ENCODE data around the gene MNT.

GRCh38 chr17:2403044-2403443 is 2.2 kb upstream of the MNT start:
- TF ChIP-seq JUND (IDR thresholded peaks at IDR 0.05) (no peak), RAD21 (IDR thresholded peaks at IDR 0.05) (no peak), FOXA1 (IDR thresholded peaks at IDR 0.05) (no peak), ATF3 (IDR thresholded peaks at IDR 0.05) (no peak), TAF1 (conservative IDR thresholded peaks at IDR 0.05) (no peak), RXRA (IDR thresholded peaks at IDR 0.05) (no peak), GABPA (IDR thresholded peaks at IDR 0.05 in 1 of 2, conservative IDR thresholded peaks at IDR 0.05 in 1 of 2) (no peak), SP1 (IDR thresholded peaks at IDR 0.05) (no peak), EGR1 (IDR thresholded peaks at IDR 0.05; ENCODE audit: low read depth in 2 of 2) (no peak), MAX (IDR thresholded peaks at IDR 0.05) (no peak)
- TF ChIP-seq, protein P1, sequence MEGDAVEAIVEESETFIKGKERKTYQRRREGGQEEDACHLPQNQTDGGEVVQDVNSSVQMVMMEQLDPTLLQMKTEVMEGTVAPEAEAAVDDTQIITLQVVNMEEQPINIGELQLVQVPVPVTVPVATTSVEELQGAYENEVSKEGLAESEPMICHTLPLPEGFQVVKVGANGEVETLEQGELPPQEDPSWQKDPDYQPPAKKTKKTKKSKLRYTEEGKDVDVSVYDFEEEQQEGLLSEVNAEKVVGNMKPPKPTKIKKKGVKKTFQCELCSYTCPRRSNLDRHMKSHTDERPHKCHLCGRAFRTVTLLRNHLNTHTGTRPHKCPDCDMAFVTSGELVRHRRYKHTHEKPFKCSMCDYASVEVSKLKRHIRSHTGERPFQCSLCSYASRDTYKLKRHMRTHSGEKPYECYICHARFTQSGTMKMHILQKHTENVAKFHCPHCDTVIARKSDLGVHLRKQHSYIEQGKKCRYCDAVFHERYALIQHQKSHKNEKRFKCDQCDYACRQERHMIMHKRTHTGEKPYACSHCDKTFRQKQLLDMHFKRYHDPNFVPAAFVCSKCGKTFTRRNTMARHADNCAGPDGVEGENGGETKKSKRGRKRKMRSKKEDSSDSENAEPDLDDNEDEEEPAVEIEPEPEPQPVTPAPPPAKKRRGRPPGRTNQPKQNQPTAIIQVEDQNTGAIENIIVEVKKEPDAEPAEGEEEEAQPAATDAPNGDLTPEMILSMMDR (IDR thresholded peaks at IDR 0.05; ENCODE audit: low read depth, low read length, missing input control), result no peak
- TF ChIP-seq, protein P2, sequence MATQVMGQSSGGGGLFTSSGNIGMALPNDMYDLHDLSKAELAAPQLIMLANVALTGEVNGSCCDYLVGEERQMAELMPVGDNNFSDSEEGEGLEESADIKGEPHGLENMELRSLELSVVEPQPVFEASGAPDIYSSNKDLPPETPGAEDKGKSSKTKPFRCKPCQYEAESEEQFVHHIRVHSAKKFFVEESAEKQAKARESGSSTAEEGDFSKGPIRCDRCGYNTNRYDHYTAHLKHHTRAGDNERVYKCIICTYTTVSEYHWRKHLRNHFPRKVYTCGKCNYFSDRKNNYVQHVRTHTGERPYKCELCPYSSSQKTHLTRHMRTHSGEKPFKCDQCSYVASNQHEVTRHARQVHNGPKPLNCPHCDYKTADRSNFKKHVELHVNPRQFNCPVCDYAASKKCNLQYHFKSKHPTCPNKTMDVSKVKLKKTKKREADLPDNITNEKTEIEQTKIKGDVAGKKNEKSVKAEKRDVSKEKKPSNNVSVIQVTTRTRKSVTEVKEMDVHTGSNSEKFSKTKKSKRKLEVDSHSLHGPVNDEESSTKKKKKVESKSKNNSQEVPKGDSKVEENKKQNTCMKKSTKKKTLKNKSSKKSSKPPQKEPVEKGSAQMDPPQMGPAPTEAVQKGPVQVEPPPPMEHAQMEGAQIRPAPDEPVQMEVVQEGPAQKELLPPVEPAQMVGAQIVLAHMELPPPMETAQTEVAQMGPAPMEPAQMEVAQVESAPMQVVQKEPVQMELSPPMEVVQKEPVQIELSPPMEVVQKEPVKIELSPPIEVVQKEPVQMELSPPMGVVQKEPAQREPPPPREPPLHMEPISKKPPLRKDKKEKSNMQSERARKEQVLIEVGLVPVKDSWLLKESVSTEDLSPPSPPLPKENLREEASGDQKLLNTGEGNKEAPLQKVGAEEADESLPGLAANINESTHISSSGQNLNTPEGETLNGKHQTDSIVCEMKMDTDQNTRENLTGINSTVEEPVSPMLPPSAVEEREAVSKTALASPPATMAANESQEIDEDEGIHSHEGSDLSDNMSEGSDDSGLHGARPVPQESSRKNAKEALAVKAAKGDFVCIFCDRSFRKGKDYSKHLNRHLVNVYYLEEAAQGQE (IDR thresholded peaks at IDR 0.05), result no peak
- TF ChIP-seq, protein P3, sequence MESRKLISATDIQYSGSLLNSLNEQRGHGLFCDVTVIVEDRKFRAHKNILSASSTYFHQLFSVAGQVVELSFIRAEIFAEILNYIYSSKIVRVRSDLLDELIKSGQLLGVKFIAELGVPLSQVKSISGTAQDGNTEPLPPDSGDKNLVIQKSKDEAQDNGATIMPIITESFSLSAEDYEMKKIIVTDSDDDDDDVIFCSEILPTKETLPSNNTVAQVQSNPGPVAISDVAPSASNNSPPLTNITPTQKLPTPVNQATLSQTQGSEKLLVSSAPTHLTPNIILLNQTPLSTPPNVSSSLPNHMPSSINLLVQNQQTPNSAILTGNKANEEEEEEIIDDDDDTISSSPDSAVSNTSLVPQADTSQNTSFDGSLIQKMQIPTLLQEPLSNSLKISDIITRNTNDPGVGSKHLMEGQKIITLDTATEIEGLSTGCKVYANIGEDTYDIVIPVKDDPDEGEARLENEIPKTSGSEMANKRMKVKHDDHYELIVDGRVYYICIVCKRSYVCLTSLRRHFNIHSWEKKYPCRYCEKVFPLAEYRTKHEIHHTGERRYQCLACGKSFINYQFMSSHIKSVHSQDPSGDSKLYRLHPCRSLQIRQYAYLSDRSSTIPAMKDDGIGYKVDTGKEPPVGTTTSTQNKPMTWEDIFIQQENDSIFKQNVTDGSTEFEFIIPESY (IDR thresholded peaks at IDR 0.05), result no peak

Measured in liver (tissue), 3 donors.